GM18502 (cell line): ENCODE results near the gene SUMF1.

Experiments
- ATAC-seq: cut with Tn5 transposase; IDR thresholded peaks from one replicate; pipeline ENCODE4 v1.9.1; 2021; ENCODE audit warnings: mild to moderate bottlenecking; ENCODE audit not compliant: unreplicated experiment, poor library complexity

The SUMF1 gene

DNA sequence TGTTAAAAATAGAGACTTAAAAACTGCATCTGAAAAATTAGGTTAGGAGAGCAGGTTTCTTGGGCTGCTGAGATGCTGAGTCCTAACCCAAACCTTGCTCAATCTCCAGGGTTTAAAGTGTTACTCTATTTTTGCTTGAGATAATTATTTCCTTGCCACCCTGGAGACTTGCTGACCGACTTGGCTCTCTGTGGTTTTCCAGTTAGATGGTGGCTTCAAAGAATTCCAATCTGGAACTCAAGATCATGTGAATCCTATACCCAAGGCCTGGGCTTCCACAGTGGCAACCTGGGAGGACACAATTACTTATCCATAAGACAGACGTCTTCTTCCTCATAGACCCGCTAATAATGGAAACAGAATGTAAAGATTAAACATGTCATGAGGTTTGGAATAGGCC, 47.7 kb downstream of the SUMF1 start:
- no peak for ATAC-seq

DNA sequence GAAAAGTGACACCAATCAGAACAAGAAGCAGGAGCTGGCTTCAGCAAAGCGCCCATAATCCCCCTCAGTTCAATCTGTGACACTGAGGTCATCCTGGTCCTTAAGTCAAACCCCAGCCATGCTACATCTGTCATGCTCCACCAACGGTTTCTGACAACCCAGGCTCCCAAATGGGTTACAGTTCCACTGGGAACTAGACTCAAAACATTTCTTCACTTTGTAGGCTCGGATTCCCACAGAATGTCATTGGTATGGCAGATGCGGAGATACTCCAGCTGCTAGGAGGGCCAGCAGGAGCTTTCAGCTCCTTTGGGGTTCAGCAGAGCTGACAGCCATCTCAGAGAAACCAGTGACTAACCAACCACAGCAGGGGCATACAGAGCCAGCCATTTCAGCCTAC, 48.9 kb downstream of the SUMF1 start:
- ATAC-seq = no peak

GRCh38 chr3:4417449-4417848, 49.6 kb downstream of the SUMF1 start:
- no peak for ATAC-seq

GRCh38 chr3:4416961-4417360, 50.1 kb downstream of the SUMF1 start:
- ATAC-seq = no peak

DNA sequence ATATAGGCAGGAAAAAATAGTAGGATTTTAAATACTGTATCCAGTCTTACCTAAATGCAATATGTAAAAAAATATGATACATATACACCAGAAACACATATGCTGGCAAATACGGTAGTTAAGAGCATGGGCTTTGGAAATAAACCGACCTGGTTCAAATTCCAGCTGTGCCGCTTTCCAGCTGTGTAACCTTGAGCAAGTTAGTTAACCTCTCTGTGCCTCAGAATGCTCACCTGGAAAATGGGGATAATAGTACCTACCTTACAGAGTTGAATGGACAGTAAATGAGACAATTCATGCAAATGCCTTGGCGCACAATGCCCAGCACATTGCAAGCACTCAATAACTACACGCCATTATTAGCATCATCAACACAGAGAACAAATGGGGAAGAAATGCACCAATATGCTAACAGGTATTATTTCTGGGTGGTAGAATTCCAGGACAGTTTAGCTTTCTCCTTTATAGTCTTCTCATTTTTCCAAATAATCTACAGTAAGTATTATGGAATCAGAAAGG, 50.6 kb downstream of the SUMF1 start:
- no peak for ATAC-seq

DNA sequence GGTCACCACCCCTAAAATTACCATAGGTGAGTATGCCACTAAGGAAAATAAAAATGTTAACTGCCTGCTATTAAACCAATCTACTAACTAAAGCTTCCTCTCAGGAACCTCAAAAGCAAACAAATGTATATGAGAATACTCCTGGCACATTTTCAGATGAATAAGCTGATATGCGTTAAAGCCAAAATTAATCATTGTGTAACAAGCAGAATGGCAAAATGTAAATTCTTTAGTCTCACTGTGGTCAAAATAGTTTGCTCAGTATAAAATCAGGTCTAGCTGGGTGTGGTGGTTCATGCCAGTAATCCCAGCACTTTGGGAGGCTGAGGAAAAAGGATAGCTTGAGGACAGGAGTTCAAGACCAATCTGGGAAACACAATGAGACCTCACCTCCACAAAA, 53.6 kb downstream of the SUMF1 start:
- no peak for ATAC-seq

GRCh38 chr3:4411833-4412232, 55.2 kb downstream of the SUMF1 start:
- no peak for ATAC-seq

GRCh38 chr3:4411236-4411635, 55.8 kb downstream of the SUMF1 start:
- no peak for ATAC-seq

- ATAC-seq = no peak
Observed at GRCh38 chr3:4410606-4411005, 56.5 kb downstream of the SUMF1 start.

DNA sequence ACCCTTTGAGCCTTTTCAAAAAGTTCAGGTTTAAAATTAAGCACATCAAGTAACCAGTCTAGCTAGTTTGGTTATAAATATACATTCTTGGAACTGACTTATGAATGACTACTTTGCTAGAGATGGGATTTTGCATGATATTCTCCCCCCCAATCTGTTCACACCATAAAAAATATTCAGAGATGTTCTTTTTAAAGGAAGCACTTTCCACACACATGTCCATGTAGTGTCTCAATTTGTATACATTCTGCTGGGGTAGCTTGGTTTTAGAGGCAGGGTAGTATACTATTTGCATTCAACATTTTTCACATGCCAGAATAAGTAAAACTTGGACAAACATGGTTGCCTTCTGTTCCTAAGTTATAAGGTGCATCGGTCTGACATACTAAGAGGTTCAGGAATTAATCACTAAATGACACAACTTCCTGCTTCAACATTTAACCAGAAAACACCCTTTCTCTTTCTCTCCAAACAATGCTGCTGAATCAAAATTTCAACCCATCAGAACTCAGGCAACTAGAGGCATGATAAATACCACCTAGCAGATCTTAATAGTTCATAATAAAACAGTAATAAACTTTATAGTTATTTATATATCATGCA, 57.0 kb downstream of the SUMF1 start:
- ATAC-seq = peak; percentile 66

DNA sequence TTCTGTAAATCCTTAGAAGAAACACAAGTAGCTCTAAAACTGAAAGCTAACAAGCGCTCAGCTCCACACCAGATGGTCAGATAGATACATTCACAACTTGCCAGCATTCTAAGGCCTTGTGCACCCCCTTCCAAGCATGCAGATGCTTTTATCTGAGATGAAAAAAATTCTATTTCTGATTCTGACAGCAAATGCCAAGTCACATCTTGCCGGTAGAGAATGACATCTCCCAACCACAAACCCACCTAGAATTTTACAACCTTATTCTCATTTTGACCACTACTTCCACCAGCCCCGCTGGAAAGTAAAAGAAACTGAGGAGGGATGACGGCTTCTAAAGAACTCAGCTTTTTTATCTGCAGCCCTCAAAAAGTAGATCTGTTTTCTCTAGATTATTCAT, 57.7 kb downstream of the SUMF1 start:
- peak; percentile 53 for ATAC-seq

DNA sequence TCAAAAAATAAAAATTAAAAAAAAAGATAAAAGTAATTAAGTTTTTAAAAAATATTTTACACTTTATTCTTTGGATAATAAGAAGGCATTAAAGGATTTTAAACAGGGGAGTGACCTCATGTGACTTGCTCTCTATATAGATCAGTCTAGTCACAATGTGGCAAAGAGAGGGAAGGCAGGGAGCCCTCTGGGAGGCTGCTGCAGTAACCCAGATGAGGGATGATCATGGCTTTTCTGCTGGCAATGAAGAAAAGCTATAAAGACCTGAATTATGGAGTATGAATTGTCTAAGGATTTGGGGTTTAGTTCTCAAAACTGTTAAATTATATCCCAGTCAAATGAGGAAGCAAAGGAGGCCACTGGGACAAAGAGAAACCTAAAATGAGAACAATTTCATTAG, 58.1 kb downstream of the SUMF1 start:
- ATAC-seq = no peak

- ATAC-seq = no peak
Observed at GRCh38 chr3:4407941-4408340, 59.1 kb downstream of the SUMF1 start.

DNA sequence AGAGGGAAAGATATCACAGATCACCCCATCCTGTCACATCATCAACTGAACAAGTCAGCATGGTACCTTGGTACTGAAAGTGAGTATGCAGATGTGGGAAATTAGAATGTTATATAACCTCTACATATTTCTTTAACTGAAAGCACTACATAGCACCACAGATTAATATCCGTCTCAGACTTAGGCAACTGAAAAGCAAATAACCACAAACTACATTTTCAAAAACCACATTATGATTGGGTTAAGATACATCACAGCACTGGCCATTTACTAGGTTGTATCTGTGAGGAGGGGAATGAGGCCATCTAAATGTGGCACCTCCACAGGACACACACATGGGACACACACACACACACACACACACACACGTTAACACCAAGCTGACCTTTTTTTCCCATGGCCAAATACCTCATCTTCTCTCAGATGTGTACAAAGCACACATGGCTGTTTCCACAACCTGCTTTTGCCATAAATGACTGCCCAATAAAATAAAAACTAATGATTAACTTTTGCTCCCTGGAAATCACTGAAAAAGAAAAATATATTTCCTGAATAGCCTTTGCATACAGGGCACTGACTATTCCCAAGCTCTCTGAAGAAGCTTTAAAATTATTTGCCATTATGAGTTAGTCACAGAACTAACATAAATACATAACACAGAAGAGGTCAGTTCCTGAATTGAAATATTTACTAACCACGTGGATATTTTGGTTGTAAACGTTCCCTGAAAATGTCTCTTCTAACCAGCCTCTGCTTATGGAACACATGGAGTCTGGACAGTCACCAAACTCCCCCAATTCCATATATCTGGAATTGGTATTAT, 60.1 kb downstream of the SUMF1 start:
- ATAC-seq = peak; percentile 33

- ATAC-seq = no peak
Observed at GRCh38 chr3:4404881-4405280, 62.2 kb downstream of the SUMF1 start.

DNA sequence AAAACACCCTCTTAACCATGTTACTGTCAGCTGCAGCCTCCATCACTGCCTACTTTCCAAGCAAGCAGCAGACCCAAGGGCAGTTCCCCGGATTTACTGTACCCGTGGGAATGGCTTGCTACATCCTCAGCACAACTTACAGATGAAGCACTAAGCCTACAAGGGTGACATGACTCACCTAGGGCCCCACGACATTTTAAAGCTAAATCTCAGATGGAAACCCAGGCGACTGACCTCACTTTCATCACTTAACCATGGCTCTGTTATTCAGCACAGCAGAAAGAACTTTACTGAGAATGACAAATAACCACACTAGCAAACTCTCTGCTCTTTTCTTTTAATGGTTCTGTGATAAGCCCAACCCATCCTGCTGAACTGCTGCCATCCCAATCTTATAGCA, 65.6 kb downstream of the SUMF1 start:
- ATAC-seq = no peak

DNA sequence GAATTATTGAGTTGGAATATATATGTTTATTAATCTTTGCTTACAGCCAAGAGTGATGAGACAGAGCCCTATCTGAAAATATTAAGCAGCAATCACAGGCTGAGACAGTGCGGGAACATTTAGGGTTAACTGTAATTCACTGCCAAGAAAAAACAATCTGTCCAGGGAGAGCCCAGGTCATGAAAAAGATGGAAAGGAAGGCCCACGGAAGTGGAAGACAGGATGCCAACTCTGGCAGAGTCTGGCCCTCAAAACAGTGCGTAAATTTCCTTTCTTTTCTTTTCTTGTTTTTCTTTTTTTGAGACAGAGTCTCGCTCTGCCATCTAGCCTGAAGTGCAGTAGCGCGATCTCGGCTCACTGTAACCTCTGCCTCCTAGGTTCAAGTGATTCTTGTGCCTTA, 67.6 kb downstream of the SUMF1 start:
- no peak for ATAC-seq

- no peak for ATAC-seq
Observed at GRCh38 chr3:4398941-4399245, 68.2 kb downstream of the SUMF1 start.

GRCh38 chr3:4398120-4398940, 68.7 kb downstream of the SUMF1 start:
- ATAC-seq = no peak

DNA sequence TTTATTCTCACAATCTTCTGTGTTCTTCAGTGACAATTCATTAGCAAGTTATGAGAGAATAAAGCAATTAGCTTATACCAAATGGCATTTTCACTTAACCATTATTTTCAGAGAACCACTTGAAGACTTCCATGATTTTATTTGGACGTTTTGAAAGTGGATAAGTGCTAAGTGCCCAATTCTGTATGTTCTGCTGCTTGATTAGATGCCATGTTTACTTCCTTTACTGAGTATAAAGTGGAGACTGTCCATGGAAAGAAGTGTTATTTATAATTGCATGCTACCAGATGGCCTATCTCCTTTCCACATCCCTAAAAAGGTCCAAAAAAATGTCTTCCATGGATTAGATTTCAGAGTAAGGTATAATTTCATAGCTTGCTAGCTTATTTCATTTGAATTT, 69.6 kb downstream of the SUMF1 start:
- ATAC-seq = no peak

DNA sequence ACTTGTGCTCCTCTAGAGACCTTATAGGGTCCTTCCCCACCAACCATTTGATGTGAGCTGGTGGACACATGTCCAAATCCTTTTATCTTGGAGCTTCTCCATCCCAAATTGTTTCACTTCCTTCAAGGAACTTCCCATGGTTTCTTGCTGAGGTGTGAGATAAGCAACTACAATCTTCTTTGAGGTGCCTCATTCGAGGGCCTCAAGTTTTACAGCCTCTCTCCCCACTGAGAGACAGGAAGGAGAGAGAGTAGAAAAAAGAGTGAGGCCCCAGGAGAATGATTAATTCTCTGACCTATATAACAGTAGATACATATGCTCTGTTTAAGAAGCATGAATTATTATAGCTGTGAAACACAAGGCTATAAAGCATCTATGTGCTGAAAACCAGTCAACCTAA, 70.5 kb downstream of the SUMF1 start:
- no peak for ATAC-seq
